K562 (cell line): ENCODE data around the gene POLR3H. TPM values are rescaled to one million over a fixed set of nuclear protein-coding genes. Genes with fewer than 3 reads are reported as not detected.

Source experiments
- ATAC-seq: fragments of 200-7000 bp; cut with Tn5 transposase; 3 replicates; pipeline ENCODE4 v1.9.1; 2020; ENCODE audit warnings: moderate library complexity
- BruUV-seq: library from RNA; stranded (reverse); fragments of 400-500 nt; replicated peaks from 2 replicates; lab custom pipeline; 2021; lab: Mats Ljungman, UMichigan
- CTCF ChIA-PET: fragments of 300-600 bp; formaldehyde crosslinking; extraction: SDS; loops from one replicate; lab custom pipeline; 2021; ENCODE audit warnings: low intra/inter-chr PET ratio; lab: Yijun Ruan, JAX
- POLR2A ChIA-PET: fragments of 300-600, 350-650 bp; sonication (Branson Sonifier 250); formaldehyde crosslinking; extraction: SDS; loops from one replicate; lab custom pipeline; 2021; ENCODE audit warnings: antibody characterized with exemption, inconsistent platforms; lab: Yijun Ruan, JAX
- DNase-seq, 4 experiments: peaks; one replicate each; pipeline versions ENCODE4 v3.0.0 to v3.0.0-alpha.2; 2011 to 2018; ENCODE audit warnings: low spot score in 3 of 4, mixed read lengths in 3 of 4; ENCODE audit errors: extremely low read depth in 1 of 4
- FAIRE-seq: peaks from 2 replicates; lab custom pipeline; 2011; peaks lifted over from hg19 to GRCh38; lab: Jason Lieb, UNC
- H2AFZ ChIP-seq: 2 replicates; pipeline ENCODE4 v1.6.0; 2011; ENCODE audit warnings: low read depth, low read length, control low read depth, inconsistent platforms
- H3K27ac ChIP-seq: fragments of 200-600 bp; 3 replicates; pipeline ENCODE4 v1.8.0; 2011; ENCODE audit warnings: low read depth, mild to moderate bottlenecking, control low read depth, inconsistent platforms, low read length, moderate library complexity, mixed read lengths; ENCODE audit errors: extremely low read depth
- H3K27me3 ChIP-seq, 2 experiments: fragments of 300-600 bp in 1 of 2; 2 replicates in 1 of 2; 3 replicates in 1 of 2; pipeline versions ENCODE4 v1.6.0 to v1.8.0; 2011; ENCODE audit warnings: inconsistent platforms in 2 of 2, low read length in 2 of 2, mild to moderate bottlenecking in 1 of 2, mixed read lengths in 1 of 2, moderate library complexity in 1 of 2; ENCODE audit not compliant: control insufficient read depth in 2 of 2, insufficient read depth in 2 of 2
- H3K36me3 ChIP-seq: fragments of 300-600 bp; 3 replicates; pipeline ENCODE4 v1.8.0; 2011; ENCODE audit warnings: mild to moderate bottlenecking, low read length, inconsistent platforms; ENCODE audit not compliant: control insufficient read depth, insufficient read depth
- H3K4me1 ChIP-seq, 2 experiments: fragments of 200-600 bp in 1 of 2; replicated peaks in 1 of 2; 2 replicates in 1 of 2; 3 replicates in 1 of 2; pipeline versions ENCODE4 v1.5.1 to v1.8.0; 2011; ENCODE audit warnings: inconsistent platforms in 2 of 2, low read length in 2 of 2, mild to moderate bottlenecking in 1 of 2, mixed read lengths in 1 of 2, moderate library complexity in 1 of 2; ENCODE audit not compliant: control insufficient read depth in 2 of 2, insufficient read depth in 2 of 2
- H3K4me2 ChIP-seq: 2 replicates; pipeline ENCODE4 v1.6.1; 2011; ENCODE audit warnings: low read length, control low read depth, inconsistent platforms, mixed read lengths; ENCODE audit not compliant: insufficient read depth
- H3K4me3 ChIP-seq: fragments of 200-600 bp; sonication (generic), shearing (Covaris generic); 2 replicates; pipeline ENCODE4 v1.5.1; 2016; ENCODE audit warnings: control low read depth, inconsistent platforms
- H3K79me2 ChIP-seq: fragments of 200-600 bp; 3 replicates; pipeline ENCODE4 v1.8.0; 2011; ENCODE audit warnings: low read length, inconsistent platforms; ENCODE audit not compliant: control insufficient read depth, insufficient read depth
- H3K9ac ChIP-seq, 2 experiments: 2 replicates each; pipeline versions ENCODE4 v1.6.0 to v1.6.1; 2011; ENCODE audit warnings: low read depth in 2 of 2, low read length in 2 of 2, control low read depth in 1 of 2, inconsistent platforms in 1 of 2, mild to moderate bottlenecking in 1 of 2, mixed read lengths in 1 of 2; ENCODE audit not compliant: insufficient read depth in 1 of 2
- H3K9me1 ChIP-seq: one replicate; pipeline ENCODE4 v1.6.0; 2011; ENCODE audit warnings: inconsistent platforms, mild to moderate bottlenecking, low read length, moderate library complexity; ENCODE audit not compliant: control insufficient read depth, insufficient read depth
- H3K9me3 ChIP-seq: replicated peaks from 2 replicates; pipeline ENCODE4 v1.5.1; 2011; ENCODE audit warnings: low read depth, low read length, inconsistent platforms; ENCODE audit not compliant: control insufficient read depth, insufficient read depth
- H4K20me1 ChIP-seq: replicated peaks from 2 replicates; pipeline ENCODE4 v1.6.1; 2011; ENCODE audit warnings: low read length, inconsistent platforms, mixed read lengths; ENCODE audit not compliant: control insufficient read depth, insufficient read depth
- CTBP1 ChIP-seq: fragments of 450-650 bp; IDR thresholded peaks from 2 replicates; pipeline ENCODE4 v1.6.1; 2016; ENCODE audit warnings: borderline replicate concordance
- REST ChIP-seq, 2 experiments: fragments of 450-650 bp; formaldehyde crosslinking in 1 of 2; IDR thresholded peaks; 2 replicates each; pipeline versions ENCODE4 v1.4.0 to v1.6.1; 2014 to 2020; ENCODE audit warnings: mild to moderate bottlenecking in 2 of 2, borderline replicate concordance in 1 of 2, low read depth in 1 of 2
- TCF3 ChIP-seq: sonication (generic); formaldehyde crosslinking; IDR thresholded peaks from 2 replicates; pipeline ENCODE4 v1.4.0; 2020; ENCODE audit warnings: mild to moderate bottlenecking, missing genetic modification reagents
- ZNF696 ChIP-seq: fragments of 250-450 bp; sonication (Bioruptor Pico); conservative IDR thresholded peaks from 2 replicates; pipeline ENCODE4 v1.4.0; 2020; ENCODE audit warnings: mild to moderate bottlenecking, moderate library complexity
- WGBS: fragments of 100-300 bp; shearing (Covaris generic); methylation state at CpG from one replicate; pipeline ENCODE4 v1.1.6; 2016; ENCODE audit warnings: low coverage, mixed read lengths; ENCODE audit not compliant: insufficient coverage; ENCODE audit errors: missing lambda C conversion rate; 5-methylcytosine and 5-hydroxymethylcytosine counted together
- in situ Hi-C: fragments of 300-500 bp; cut with MboI; formaldehyde crosslinking; loops from 4 replicates; pipeline ENCODE4 v1.15.0; 2018; ENCODE audit warnings: inconsistent platforms, mixed read lengths
- intact Hi-C: fragments of 100-400 bp; cut with micrococcal nuclease; formaldehyde crosslinking; loops from 2 replicates; pipeline ENCODE4 v1.14.2; 2022
- polyA plus RNA-seq, 8 experiments: library from polyadenylated mRNA; depleted of rRNA in 4 of 8; stranded (reverse) in 5 of 8; unstranded in 3 of 8; fragments of >200 nt; fragmentation: Nextera tagmentation in 2 of 8; fragmentation: Illumina TruSeq in 1 of 8; extraction: Ambion mirVana in 2 of 8; extraction: Trizol in 1 of 8; gene quantifications; 2 replicates each; pipeline versions ENCODE4 v1.2.1 to v1.2.3, GENCODE V29; 2011 to 2014; ENCODE audit warnings: inconsistent platforms in 1 of 8, missing spikeins in 1 of 8
- total RNA-seq, 7 experiments: library from RNA; depleted of rRNA in 6 of 7; stranded (reverse); fragments of >200 nt in 6 of 7; fragmentation: Illumina TruSeq in 2 of 7; extraction: Trizol in 2 of 7; gene quantifications; 2 replicates each; pipeline versions ENCODE4 v1.2.1 to v1.2.3, GENCODE V29; 2011 to 2021; ENCODE audit warnings: low replicate concordance in 1 of 7

Gene POLR3H
- total and polyA plus RNA-seq, 9 of the 15 experiments (the other 6 are each of a cell fraction or from before 2014, with no cell fraction given), result 5.3 to 48.4 (median 22.2) TPM

- TF ChIP-seq ZNF696 (CRISPR knock-in tag), result no peak
- TF ChIP-seq CTBP1, result peak; percentile 34; the same call in 1 of the 2 replicates
- TF ChIP-seq TCF3 (CRISPR knock-in tag), result peak; percentile 28; the same call in 1 of the 2 replicates
Measured at GRCh38 chr22:41482319-41482935, 61.8 kb downstream of the POLR3H start (continued).

- no peak overlapping the region for H3K4me2 ChIP-seq
- H4K20me1 ChIP-seq, result peaks cover 39% of the 10 kb centered on the region
- peak overlapping the region in 1 of 2 experiments; percentile 67; a peak in 2 of 4 replicates for H3K9ac ChIP-seq
- FAIRE-seq (no peak), ATAC-seq (no peak), DNase-seq (no peak)
- peaks cover 4% of the 10 kb centered on the region for H3K9me1 ChIP-seq
- ChIA-PET CTCF (no interaction called here), POLR2A (interaction anchor here (0.5 to 1.6 kb wide), 5 partner anchors 9 to 234 kb away, joined by 3 to 5 read pairs (median 3); partner anchors contain the start of genes ACO2 and PHF5A)
- in situ Hi-C loops, result no loop called here
- no peak overlapping the region for H2AFZ ChIP-seq
- H3K79me2 ChIP-seq, result peaks cover 90% of the 10 kb centered on the region
- intact Hi-C loops, result no loop called here
- TF ChIP-seq REST (IDR thresholded peaks at IDR 0.05; ENCODE audit: borderline replicate concordance), result no peak
- no peak for TF ChIP-seq REST (CRISPR knock-in tag; IDR thresholded peaks at IDR 0.05; ENCODE audit: low read depth)
- H3K27me3 ChIP-seq, result no peaks in the 10 kb centered on the region
- BruUV-seq, result no TSS peak
- peaks cover 52% of the 10 kb centered on the region; the same call in 2 of the 3 replicates for H3K36me3 ChIP-seq
- H3K27ac ChIP-seq, result no peak overlapping the region; the same call in 2 of the 3 replicates
- peaks cover 7 to 8% of the 10 kb centered on the region in 2 experiments for H3K4me1 ChIP-seq
- 59% methylated on average over 4 of the region's 5 CpGs for WGBS
- no peak overlapping the region for H3K4me3 ChIP-seq
- H3K9me3 ChIP-seq, result no peaks in the 10 kb centered on the region
Measured at GRCh38 chr22:41481925-41482318, 62.3 kb downstream of the POLR3H start.
